DND-41 (cell line): ENCODE measurements around the gene LCORL.

Experiments used
- EZH2 ChIP-seq: IDR thresholded peaks from 3 replicates; pipeline ENCODE4 v1.6.1; 2012; ENCODE audit warnings: borderline replicate concordance, low read depth, mild to moderate bottlenecking, moderate library complexity, low read length, inconsistent platforms; ENCODE audit not compliant: severe bottlenecking
- TF ChIP-seq, protein P1 (sequence below): IDR thresholded peaks from 2 replicates; pipeline ENCODE4 v1.5.1; 2012; ENCODE audit warnings: borderline replicate concordance, low read length, moderate library complexity, mild to moderate bottlenecking; ENCODE audit not compliant: poor library complexity, severe bottlenecking; ENCODE audit errors: extremely low read depth

DNA sequence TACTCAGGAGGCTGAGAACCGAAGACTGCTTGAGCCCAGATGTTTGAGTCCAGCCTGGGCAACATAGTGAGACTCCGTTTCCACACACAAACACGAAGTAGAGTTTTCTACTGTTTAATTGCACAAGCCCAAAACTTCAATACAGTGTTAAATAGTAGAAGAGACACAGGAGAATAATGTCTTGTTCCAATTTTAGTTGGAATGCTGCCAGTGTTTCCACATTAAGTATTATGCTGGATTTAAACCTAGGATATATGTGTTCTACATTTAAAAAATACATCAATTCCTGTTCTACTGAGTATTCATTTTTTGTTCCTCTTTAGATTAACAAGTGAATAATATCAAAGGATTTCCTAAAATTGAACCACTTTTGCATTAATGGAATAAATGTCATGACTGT, 91.3 kb downstream of the LCORL start:
- TF ChIP-seq, protein P1, sequence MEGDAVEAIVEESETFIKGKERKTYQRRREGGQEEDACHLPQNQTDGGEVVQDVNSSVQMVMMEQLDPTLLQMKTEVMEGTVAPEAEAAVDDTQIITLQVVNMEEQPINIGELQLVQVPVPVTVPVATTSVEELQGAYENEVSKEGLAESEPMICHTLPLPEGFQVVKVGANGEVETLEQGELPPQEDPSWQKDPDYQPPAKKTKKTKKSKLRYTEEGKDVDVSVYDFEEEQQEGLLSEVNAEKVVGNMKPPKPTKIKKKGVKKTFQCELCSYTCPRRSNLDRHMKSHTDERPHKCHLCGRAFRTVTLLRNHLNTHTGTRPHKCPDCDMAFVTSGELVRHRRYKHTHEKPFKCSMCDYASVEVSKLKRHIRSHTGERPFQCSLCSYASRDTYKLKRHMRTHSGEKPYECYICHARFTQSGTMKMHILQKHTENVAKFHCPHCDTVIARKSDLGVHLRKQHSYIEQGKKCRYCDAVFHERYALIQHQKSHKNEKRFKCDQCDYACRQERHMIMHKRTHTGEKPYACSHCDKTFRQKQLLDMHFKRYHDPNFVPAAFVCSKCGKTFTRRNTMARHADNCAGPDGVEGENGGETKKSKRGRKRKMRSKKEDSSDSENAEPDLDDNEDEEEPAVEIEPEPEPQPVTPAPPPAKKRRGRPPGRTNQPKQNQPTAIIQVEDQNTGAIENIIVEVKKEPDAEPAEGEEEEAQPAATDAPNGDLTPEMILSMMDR, result no peak
- no peak for TF ChIP-seq EZH2
